ENCODE measurements around the gene PDE10A.
"Not testable (repeated sequence)": the region's sequence is repeated elsewhere in the genome, so short reads cannot be mapped to it uniquely, and the experiment has no call there.

The PDE10A gene

DNA sequence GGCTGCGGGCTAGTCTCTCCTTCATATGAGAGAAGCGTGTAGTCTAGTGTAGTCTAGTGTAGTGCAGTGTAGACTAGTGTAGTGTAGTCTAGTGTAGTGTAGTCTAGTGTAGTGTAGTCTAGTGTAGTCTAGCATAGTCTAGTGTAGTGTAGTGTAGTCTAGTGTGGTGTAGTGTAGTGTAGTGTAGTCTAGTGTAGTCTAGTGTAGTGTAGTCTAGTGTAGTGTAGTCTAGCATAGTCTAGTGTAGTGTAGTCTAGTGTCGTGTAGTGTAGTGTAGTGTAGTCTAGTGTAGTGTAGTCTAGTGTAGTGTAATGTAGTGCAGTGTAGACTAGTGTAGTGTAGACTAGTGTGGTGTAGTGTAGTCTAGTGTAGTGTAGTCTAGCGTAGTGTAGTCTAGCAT is 44.1 kb downstream of the PDE10A start:
- not testable (repeated sequence) for DNase-seq

DNA sequence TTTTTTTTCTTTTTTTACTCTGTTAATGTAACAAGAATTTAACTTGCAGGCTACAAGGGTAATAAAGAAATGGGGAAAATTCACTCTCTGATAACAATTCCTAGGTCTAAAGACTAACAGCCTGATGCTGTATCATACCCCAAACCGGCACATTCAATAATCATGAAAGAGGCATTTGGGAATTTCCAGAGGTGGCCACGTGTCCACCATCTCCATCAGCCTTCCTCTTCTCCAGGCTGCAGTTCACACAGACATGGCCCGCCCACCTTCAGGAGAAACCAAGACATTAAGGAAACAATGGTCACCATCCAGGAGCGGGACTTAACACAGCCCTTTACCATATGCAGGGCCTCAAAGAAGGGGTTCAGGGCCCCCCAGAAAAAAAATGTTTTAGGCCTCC is 44.8 kb downstream of the PDE10A start:
- no peak for DNase-seq

DNA sequence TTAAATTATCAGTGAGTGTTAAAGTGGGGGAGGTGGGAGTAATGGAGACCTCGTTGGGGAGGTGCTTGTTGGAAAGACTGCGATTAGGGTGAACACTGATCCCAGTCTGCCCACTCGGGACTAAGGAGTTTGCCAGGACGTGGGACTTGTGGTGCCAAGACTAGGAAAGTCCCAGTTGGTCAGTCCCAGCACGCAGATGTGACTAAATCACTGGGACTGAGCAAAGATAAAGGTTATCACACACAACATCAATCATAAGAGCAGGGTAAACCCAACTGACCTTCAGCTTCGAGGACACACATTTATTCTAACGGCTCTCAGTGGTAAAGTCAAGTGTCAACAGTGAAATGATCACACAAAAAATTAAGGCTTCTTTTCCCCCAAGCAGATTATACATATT is 45.5 kb downstream of the PDE10A start:
- no peak for DNase-seq

DNA sequence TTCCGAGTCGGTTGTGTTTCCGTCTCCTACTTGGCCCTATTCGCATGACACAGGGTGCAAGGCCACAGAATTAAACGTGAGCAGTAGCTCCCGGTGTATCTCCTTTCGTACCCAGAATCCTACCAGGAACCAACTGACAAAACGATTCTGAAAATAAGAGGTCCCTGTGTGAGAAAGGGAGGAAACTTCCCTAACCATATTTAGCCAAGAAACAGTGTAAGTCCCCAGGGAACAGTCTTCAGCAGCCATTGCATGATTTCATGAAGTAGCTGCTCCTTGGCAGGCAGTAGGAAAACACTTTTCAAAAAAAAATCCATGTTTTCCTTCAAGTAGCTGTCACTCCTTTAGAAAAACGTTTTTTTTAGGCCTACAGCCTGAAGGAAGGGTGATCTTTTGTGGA is 46.9 kb downstream of the PDE10A start:
- DNase-seq: no peak

DNA sequence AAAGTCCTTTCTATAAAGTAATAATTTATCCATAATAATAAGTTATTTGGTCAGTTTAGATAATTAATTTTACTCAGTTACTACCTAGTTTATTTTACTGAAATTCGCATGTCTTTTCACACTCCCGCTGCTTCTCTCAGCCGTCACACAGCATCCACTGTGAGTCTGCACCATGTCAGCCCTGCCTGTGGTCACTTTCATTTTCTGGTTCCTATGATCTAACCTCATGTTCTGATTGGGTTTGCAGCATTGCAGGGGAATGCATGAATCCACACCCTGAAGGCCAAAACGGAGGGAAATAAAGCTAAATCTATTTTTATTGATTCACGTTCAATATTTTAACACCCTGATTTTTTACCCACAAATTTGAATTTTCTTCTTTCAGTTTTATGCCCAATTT is 47.4 kb downstream of the PDE10A start:
- no peak for DNase-seq

DNA sequence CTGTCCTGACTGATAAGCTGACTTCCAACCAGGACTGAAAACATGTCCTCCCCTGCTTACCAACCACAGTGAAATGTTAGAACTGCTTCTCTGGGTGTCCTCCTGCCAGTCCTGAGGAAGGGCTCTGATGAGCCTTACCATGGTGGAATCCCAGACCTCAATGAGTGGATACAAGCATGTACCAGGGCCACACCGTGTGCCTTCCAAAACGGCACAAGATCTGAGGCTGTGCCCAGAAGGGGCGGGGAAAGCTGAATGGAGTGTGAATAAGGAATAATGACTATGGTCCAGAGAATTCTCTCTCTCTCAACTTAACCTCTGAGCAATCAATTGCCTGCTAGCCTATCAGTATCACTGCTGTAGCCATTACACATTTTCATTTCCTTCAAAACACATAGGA is 51.7 kb downstream of the PDE10A start:
- peak; percentile 12 to 17 for DNase-seq

DNA sequence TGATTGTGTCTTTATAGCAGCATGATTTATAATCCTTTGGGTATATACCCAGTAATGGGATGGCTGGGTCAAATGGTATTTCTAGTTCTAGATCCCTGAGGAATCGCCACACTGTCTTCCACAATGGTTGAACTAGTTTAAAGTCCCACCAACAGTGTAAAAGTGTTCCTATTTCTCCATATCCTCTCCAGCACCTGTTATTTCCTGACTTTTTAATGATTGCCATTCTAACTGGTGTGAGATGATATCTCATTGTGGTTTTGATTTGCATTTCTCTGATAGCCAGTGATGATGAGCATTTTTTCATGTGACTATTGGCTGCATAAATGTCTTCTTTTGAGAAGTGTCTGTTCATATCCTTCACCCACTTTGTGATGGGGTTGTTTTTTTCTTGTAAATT is 54.5 kb downstream of the PDE10A start:
- DNase-seq: not testable (repeated sequence)

DNA sequence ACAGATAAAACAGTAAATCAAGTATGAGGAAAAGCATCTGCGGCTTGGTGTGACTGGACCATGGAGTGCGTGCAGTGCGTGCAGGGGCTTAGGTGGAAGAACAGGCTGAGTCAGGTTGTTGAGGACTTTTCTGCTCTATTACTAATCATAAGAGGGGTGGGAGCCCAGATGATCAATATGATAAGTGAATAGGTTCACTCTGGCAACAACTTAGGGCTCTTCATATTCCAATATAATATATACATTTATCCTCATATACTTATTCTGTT is 56.4 kb downstream of the PDE10A start:
- no peak for DNase-seq

DNA sequence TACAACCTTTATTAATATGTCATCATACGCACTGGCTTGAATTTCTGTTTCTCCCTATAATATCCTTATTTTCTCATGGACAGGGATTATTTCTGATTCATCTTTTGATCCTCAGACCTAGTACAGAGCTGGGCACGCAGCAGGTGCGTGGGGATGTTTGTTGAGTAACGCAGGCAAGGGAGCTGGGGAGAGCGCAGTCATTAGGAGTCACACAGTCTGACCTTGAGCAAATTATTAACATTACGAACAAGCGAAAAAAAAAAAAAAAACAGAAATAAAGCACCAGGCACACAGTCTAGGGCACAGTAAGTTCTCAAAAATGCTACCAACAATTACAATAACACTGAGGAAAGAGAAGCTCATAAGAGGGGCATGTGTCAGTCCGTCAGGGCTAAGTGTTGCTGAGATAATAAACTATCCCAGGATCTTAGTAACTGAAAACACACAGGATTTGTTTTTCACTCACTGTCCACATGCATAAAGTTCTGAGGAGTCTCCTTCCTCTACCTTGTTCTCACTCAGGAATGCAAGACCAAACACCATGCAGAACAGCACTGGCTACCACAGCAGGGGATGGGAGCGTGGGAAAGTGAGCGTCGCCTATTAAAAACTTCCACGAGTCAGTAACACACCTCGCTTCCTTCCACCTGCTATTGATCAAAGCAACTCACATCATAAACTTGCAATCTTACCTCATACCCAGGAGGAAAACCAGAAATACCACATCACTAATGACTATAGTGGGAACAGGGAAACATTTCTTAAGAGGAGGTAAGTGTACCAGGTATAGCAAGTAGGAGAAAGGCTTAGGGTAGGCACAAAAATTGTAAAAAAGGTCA is 56.9 kb downstream of the PDE10A start:
- DNase-seq: no peak

DNA sequence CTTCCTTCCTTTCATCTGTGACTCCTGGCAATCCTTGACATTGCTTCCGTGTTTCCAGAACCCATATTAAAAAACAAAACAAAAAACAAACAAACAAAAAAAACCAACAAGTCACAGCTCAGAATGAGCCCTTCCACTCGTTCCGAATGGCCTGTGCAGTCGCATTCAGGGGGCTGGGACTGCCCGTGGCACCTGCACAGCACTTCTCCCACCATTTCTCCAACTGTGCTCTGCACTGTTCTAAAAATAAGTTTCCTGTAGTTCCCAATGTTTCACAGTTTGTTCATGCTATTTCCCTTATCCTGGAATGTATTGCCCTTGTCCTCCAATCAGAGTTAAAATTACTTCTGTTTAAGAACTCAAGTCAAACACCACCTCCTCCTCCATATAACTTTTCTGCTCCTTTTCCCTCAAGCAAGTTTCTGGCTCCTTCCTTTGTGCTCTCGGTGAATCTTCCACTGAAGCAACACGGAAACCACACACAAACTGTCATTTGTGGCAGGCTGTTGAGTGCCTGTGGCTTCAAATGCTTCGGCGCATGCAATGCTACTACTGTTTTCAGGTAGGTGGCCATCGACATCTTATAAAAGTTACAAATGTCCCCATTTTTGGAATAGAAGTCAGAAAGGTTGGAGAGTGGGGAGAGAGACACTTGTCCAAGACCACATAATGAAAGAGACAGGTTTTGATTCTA is 57.7 kb downstream of the PDE10A start:
- no peak for DNase-seq

DNA sequence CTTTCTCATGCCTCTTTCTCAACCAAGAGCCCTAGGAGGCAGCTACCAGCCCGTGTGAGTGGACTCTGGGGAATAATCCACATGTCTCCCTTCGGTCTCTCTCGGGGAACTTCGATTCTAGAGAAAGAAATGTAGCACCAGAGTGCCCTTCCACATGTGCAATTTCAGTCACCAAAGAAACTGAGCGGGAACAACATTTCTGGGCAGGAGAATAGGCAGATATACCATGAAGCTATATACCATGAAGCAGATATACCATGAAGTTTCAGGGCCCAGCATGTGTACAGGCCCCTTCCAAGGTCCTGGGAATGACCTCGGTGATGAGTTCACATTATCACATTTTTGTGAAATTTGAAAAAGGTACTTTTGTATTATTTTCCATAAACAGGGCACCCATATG is 60.8 kb downstream of the PDE10A start:
- DNase-seq: no peak

DNA sequence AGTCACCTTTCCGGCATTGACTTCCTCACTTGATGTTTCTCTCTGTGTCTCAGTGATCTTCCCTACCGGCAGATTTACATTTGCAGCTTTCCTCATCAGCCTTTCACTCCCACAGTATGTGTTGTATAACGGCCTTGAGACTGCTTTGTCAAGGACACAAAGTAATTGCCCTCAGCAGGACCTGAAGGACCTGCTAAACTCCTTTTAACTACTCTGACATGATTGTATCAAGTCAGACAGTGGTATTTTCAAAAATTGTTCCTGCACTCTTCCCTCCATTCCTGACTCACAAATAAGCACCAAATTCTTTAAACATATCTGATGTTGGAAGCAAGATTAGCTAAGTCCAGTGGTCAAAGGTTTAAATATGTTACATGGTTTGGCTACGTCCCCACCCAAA is 62.4 kb downstream of the PDE10A start:
- DNase-seq: no peak

DNA sequence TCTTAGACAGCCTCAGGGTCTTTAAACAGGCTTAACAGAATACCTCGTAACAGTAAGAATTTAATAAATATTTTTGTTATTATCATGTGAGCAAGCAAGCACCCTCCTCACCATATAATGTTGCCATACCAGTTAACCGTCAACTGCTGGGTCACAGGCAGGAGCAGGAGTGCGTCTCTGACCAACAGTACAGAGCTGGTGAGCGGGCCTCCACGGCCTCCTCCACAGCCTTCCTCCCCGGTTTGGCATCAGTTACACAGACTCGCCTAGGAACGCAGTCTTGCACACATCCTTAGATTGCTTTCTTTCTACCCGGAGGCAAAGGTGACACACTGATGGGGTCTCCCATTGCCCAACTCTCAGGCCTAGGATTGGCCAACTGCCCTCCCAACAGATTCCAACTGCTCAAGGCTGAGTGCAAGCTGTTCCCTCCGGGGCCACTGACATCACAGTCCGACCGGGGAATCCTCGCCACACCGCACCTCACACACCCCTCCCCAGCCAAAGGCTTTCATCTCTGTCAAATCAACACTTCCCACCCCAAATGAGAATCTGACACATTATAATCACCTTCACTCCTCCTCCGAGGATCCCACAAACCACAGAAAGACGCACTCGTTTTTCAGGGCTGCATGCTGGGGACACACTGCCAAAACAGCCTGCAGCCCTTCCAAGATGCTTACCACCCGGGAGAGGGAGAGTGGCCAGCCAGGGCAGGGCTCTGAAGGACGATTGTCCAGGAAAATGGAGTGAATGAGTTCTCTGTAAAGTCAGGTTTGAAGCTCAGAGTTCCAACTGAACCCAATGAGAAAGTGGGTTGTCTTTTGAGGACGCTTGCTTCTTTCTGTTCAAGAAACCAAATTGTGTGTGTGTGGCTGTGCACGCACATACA is 63.2 kb downstream of the PDE10A start:
- DNase-seq: no peak

DNA sequence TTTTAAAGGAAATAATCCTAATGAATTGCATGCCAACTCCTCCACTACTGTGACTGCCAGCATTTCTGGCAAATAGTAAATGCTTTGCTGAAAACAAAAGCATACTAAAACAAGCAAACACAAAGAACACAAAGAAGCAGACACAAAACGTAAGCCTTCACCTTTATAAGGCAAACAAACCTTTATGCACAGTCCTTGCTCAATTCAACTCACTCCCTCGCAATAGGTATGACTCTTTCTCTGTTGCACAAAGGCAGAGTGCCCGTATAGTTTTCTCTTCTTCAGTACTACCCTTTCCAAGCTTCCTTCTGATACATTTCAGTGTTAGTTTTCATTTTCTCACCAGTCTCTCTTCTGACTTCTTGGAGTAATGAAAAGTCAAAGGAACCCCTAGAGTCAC is 63.9 kb downstream of the PDE10A start:
- DNase-seq: no peak

DNA sequence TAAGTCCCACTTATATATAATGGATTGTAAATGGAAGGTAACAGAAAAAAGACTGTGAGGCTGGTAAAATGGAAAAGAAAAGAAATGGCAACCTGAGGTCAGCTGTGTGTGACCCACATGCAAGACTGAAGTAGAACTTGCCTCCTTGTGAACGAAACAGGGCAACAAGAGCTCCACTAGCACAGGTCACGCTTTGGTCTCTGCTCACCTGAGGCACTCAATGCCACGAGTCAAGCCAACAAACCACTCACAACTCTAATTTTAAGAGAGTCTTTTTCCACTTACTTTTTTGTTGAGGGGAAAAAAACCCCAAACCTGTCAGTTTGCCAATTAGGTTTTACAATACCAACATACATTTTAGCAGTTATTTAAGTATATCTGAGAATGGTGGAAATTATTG is 65.2 kb downstream of the PDE10A start:
- no peak for DNase-seq

DNA sequence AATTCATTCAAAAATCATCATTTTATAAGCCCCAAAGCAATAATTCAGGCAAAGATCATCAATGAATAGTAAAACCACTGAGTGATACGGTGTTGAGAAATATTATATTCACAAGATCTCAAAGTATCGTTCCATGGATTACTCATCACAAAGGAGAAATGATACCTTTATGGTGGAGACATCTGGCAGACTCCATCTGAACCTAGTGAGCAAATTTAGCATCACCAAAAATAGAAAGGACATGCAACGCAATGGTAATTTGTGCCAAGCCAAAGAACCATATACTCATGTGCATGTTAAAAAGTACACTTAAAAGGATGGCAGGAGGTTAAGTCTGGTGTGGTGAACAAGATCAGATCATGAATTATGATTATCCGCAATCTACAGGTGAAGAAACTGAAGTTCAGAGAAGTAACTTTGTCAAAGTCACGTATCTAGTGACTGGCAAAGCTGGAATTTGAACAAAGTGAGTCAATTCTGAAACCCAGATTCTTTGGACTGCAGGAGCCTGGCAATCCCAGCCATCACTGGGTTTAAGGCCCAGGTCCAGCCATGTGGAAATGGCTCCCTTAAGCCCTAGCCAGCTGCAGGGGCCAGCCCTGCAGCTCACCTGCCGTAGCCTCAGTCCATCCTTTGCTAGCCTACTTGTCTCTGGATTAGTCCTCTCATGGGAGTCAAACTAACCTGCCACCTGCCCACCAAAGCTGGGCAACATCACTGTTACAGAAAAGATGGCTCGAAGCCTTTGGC is 68.3 kb downstream of the PDE10A start:
- no peak for DNase-seq

DNA sequence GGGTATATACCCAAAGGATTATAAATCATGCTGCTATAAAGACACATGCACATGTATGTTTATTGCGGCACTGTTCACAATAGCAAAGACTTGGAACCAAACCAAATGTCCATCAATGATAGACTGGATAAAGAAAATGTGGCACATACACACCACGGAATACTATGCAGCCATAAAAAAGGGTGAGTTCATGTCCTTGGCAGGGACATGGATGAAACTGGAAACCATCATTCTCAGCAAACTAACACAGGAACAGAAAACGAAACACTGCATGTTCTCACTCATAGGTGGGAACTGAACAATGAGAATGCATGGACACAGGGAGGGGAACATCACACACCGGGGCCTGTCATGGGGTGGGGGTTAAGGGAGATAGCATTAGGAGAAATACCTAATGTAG is 70.1 kb downstream of the PDE10A start:
- DNase-seq: not testable (repeated sequence)

DNA sequence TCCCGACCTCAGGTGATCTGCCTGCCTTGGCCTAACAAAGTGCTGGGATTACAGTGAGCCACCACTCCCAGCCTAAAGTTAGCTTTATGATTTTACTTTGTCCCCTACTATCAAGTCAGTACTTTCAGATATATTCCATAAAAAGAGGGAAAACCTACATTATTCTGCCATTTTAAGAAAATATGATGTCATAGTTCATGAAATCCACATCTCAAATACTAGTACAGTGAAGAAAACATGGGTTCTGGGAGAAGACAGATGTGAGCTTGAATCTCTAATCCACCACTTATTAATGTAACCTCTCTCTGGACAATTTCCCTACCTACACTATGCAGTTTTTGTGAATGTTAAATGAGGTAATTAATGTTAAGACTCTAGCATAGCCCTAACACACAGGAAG is 74.5 kb downstream of the PDE10A start:
- DNase-seq: no peak

DNA sequence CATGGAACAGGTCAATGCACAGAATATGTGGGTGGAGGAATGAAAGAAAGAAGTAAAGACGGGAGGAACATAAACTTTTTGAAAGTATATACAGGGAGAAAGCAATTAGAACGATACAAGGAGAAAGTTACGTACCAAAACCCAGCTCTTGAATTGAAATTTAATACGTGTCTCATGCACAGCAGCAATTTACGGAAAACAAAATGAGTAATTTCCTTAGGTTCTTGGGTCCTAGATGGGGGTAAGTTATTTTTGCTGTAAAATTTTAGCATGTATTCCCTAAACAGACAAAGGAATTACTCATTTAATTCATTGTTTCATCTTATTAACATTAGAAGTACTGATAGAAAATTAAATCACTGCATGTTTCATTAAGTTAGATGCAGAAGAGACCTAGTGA is 75.8 kb downstream of the PDE10A start:
- no peak for DNase-seq

DNA sequence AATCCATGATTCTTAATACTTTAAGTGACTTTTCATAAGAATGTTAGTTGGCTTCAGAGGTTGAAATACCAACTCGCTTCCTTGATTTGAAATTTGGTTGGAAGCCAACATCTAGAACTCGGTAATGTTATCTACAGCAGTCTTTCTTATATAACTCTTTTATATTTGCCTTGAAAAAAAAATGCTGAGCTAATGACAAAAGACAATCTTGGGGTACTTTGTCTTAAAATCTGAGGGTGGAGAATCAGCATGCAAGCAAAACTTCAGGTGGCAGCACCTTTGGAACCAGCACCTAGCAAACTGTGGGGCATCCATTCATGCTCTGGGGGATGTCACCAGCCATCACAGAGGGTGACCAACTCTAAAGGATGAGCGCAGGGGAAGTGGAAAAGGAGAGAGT is 76.3 kb downstream of the PDE10A start:
- no peak for DNase-seq

DNA sequence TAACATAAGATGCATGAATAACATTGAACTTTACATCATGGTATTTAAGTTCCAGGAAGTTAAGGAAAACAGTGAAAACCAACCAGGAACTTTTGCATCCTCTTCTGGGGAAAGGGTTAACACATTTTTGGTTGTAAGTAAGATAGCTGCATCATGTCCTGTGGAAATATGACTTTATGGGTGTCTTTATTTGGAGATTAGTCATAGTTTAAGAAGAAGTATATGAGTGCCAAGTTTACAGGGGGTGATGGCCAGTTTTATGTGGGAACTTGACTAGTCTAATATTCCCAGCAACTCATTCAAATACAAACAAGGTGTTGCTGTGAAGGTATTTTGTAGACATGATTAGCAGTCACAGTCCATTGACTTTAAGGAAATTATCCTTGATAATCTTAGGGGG is 78.0 kb downstream of the PDE10A start:
- DNase-seq: no peak

DNA sequence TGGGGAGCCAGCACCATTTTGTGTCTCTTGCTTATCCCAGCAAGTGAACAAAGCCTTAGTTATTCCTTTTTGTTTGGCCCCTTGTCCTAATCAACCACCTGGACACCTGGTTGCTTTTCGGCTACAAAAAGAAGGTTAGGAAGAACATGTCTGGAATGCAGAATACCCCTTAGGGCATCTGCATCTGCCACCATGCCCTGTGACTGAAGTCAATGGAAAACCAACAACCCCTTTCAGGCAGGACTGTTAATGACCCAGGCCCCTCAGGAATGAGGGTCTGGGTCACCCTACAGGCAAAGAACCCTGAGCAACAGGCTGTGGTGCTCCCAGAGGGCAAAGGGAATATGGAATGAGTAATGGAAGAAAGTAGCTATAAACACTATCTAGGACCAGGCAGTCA is 78.5 kb downstream of the PDE10A start:
- DNase-seq: no peak

DNA sequence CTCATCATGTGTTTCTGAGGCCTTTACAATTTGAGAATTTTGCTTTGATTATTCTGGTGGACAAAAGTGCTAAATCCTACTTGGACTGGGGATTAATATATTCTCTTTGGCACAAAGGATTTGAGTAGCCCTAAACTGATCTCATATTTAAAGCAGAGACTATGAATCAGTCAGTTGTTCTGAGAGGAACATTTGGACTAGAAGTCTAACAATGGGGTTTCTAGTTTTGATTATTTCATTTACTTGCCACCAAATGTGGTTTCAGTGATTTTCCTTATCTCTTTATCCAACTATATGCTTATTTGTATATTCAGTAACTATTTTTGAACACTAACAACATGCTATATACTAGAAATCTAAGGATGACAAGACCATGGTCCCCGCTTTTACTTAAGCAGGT is 81.4 kb downstream of the PDE10A start:
- DNase-seq: peak in 1 of 2 donors; percentile 43
